C4-2B (cell line): ENCODE data around the gene SMPD3.

Experiments
- H3K27ac ChIP-seq: fragments of 450-650 bp; 2 replicates; pipeline ENCODE4 v1.5.1; 2017
- ZFX ChIP-seq: fragments of 450-650 bp; IDR thresholded peaks from 2 replicates; pipeline ENCODE4 v1.6.1; 2017
- TF ChIP-seq, protein P1 (sequence below): fragments of 450-650 bp; conservative IDR thresholded peaks from 2 replicates; pipeline ENCODE4 v1.5.1; 2017; ENCODE audit warnings: mild to moderate bottlenecking

The SMPD3 gene

DNA sequence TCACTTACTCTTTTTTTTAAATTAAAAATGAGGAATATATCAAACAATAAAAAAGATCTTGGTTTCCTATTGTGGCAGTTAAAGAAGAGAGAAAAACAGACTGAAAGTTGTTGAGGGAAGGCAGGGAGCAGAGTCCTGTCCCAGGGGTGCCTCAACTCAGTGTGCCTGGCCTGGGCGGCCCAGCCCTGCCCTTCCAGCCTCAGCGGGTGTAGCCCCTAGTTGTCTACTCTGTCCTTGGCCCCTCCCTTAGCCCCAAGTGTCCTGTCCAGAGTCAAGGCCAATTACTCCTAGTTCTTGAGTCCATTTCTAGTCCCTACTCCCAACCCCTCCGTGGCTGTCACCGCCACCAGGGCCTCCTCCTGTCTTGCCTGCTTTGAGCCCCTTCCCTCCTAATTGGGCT lies 52.5 kb downstream of the SMPD3 start:
- H3K27ac ChIP-seq = no peak overlapping the region

DNA sequence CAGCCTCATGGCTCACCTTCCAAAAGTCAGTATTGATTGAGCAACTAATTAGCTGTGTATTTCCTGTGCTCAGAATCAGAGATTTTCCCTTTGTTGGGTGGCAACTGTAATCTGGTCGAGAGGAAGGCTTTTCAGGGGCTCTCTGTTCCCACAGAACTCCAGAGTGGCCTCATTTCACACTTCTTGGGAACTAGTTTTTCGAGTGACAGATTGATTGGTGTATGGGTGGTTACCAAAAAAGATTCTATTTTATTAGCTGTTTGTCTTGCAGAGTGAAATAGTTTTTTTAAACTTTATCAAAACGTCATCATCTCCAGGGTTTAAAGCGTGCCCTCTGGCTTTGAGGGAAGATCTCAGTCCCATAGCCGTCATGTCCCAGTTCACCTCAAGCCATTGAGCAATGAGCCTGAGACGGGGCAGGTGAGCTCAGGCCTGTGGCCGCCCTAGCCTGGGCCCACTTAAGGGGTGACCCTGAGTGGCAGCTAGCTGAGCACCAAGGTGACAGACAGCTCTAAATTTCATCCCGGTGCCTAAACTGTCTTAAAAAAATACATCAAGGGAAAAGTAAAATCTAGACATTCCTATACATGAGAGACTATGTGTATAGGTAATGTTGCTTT lies 53.0 kb downstream of the SMPD3 start:
- TF ChIP-seq ZFX = no peak
- TF ChIP-seq, protein P1, sequence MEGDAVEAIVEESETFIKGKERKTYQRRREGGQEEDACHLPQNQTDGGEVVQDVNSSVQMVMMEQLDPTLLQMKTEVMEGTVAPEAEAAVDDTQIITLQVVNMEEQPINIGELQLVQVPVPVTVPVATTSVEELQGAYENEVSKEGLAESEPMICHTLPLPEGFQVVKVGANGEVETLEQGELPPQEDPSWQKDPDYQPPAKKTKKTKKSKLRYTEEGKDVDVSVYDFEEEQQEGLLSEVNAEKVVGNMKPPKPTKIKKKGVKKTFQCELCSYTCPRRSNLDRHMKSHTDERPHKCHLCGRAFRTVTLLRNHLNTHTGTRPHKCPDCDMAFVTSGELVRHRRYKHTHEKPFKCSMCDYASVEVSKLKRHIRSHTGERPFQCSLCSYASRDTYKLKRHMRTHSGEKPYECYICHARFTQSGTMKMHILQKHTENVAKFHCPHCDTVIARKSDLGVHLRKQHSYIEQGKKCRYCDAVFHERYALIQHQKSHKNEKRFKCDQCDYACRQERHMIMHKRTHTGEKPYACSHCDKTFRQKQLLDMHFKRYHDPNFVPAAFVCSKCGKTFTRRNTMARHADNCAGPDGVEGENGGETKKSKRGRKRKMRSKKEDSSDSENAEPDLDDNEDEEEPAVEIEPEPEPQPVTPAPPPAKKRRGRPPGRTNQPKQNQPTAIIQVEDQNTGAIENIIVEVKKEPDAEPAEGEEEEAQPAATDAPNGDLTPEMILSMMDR = no peak
- no peak overlapping the region for H3K27ac ChIP-seq

More for the DNA sequence above, 52.5 kb downstream of the SMPD3 start:
- TF ChIP-seq ZFX = no peak
- TF ChIP-seq, protein P1 = no peak

DNA sequence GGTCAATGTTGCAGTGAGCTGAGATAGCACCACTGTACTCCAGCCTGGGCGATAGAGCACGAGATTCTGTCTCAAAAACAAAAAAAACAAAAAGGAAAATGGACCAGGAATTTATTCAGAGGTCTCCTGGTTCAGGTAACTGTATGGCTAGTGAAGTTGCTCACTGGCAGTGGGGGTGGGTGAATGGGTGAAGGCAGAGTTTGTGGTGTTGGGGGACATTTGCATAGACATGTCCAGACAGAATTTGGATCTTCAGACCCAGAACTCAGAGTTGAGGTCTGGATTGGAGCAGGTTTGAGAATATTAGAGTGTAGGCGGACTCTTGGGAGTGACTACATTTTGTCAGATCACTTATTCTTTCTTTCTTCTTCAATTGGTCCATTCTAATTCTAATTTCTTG lies 55.0 kb downstream of the SMPD3 start:
- TF ChIP-seq ZFX = no peak
- TF ChIP-seq, protein P1 = no peak
- H3K27ac ChIP-seq = no peak overlapping the region

DNA sequence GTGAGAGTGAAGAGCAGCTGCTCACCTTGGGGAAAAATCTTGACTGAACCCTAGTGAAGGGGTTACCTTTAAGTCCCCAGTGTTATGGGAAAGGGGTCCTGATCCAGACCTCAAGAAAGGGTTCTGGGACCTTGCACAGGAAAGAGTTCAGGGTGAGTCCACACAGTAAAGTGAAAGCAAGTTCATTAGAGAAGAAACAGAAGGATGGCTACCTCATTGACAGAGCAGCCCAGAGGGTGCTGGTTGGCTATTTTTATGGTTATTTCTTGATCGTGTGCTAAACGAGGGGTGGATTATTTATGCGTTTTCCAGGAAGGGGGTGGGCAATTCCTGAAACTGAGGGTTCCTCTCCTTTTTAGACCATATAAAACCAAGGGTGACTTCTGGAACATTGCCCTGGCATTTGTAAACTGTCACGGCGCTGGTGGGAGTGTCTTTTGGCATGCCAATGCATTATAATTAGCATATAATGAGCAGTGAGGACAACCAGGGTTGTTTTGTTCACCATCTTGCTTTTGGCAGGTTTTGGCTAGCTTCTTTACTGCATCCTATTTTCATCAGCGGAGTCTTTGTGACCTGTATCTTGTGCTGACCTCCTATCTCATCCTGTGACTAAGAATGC lies 58.4 kb downstream of the SMPD3 start:
- TF ChIP-seq, protein P1 = no peak
- no peak for TF ChIP-seq ZFX
- no peak overlapping the region for H3K27ac ChIP-seq

DNA sequence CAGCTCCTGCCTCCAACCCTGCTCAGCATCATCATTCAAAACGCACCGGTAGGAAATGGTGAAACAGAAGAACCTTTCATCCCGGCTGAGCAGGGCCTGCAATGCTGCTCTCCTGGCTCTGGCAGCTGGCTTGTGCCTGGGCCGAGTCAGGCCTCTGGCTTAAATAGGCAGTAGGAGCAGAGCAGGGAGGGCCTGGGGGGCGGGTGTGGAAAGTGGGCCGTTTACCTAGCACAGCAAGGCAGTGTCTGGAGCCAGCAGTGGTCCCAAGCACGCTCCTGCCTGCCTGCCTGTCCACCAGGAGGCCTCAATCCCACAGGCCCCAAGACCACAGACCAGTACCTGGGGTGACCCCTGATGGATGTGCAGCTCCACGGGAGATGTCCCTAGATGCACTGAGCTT lies 59.3 kb downstream of the SMPD3 start:
- H3K27ac ChIP-seq = no peak overlapping the region
- no peak for TF ChIP-seq ZFX
- TF ChIP-seq, protein P1 = no peak

DNA sequence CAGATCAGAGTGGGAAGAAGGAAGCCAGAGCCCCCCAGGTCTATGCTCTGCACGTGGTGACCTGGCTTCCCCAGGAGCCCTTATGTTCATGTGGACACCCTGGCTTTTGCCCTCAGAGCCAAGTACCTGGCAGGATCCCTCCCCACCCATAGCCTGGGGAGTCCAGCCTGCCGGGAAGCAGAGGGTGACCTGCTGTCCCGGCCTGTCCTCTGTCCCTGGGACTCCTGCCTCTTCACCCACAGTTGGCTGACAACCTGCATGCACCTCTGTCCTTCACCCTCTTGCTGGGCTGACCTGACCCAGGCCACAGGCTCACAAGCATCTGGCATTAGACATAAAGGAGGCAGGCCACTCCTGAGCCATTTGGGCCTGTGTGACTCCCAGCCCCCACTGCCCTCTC lies 60.2 kb downstream of the SMPD3 start:
- H3K27ac ChIP-seq = no peak overlapping the region
- TF ChIP-seq, protein P1 = no peak
- no peak for TF ChIP-seq ZFX

DNA sequence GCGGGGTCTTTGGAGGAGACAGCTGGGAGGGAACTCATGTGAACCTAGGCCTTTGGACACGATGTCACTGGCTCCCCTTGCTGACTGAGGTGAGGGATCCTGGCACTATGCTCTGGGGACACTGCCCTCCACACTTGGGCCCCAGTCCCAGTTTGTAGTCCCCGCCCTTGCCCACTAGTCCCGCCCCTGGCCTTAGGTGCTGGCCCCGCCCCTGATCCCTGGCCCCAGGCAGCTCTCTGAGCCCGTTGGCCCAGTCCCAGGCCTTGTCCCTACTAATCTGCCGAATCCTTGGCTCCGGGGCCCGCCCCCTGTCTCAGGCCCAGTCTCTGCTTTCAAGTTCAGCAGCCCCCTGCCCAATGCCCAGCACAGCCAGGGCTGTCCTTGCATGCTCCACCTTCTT lies 61.0 kb downstream of the SMPD3 start:
- TF ChIP-seq, protein P1 = no peak
- TF ChIP-seq ZFX = no peak
- H3K27ac ChIP-seq = no peak overlapping the region
